ENCODE results near the gene C9orf50.

Gene C9orf50

GRCh38 chr9:129611307-129611800 is 9.5 kb downstream of the C9orf50 start:
- Histone ChIP-seq H3K9me3 (ENCODE audit: control insufficient read depth, low read length) (no peaks in the 10 kb centered on the region), H3K4me2 (ENCODE audit: low read length) (peak overlapping the region; percentile 97), H3K27ac (no peak overlapping the region), H3K79me2 (no peaks in the 10 kb centered on the region), H2AFZ (peak overlapping the region; percentile 76), H3K4me3 (ENCODE audit: low read depth, low read length) (peak overlapping the region; percentile 57), H3K36me3 (ENCODE audit: control insufficient read depth, insufficient read depth, low read length) (no peaks in the 10 kb centered on the region), H3K4me1 (peaks cover 6% of the 10 kb centered on the region), H3K27me3 (ENCODE audit: control insufficient read depth, insufficient read depth, low read length) (no peaks in the 10 kb centered on the region), H3K9ac (no peak overlapping the region)
- peak; percentile 26 for TF ChIP-seq CTCF (IDR thresholded peaks at IDR 0.05)

GRCh38 chr9:129610473-129611306 is 10.2 kb downstream of the C9orf50 start:
- Histone ChIP-seq H3K4me1 (peaks cover 6% of the 10 kb centered on the region), H3K4me3 (ENCODE audit: low read depth, low read length) (peak overlapping the region; percentile 77)
- peak; percentile 78 for TF ChIP-seq CTCF (IDR thresholded peaks at IDR 0.05)

GRCh38 chr9:129610213-129610472 is 10.8 kb downstream of the C9orf50 start:
- Histone ChIP-seq H3K79me2 (no peaks in the 10 kb centered on the region), H3K4me3 (ENCODE audit: low read depth, low read length) (peak overlapping the region; percentile 77), H2AFZ (peak overlapping the region; percentile 76)

More at GRCh38 chr9:129610473-129611306, 10.2 kb downstream of the C9orf50 start:
- Histone ChIP-seq H3K27ac (no peak overlapping the region), H2AFZ (peak overlapping the region; percentile 76), H3K79me2 (no peaks in the 10 kb centered on the region), H3K36me3 (ENCODE audit: control insufficient read depth, insufficient read depth, low read length) (no peaks in the 10 kb centered on the region), H3K9ac (no peak overlapping the region), H3K4me2 (ENCODE audit: low read length) (peak overlapping the region; percentile 97), H3K27me3 (ENCODE audit: control insufficient read depth, insufficient read depth, low read length) (no peaks in the 10 kb centered on the region), H3K9me3 (ENCODE audit: control insufficient read depth, low read length) (no peaks in the 10 kb centered on the region)

GRCh38 chr9:129609486-129610212 is 11.3 kb downstream of the C9orf50 start:
- H3K4me2 ChIP-seq (ENCODE audit: low read length), result peak overlapping the region; percentile 65
- H3K27ac ChIP-seq, result peak overlapping the region; percentile 60
- H3K79me2 ChIP-seq, result no peaks in the 10 kb centered on the region
- no peaks in the 10 kb centered on the region for H3K36me3 ChIP-seq (ENCODE audit: control insufficient read depth, insufficient read depth, low read length)
- H3K4me1 ChIP-seq, result peaks cover 6% of the 10 kb centered on the region
- no peak overlapping the region for H3K9ac ChIP-seq
- no peaks in the 10 kb centered on the region for H3K27me3 ChIP-seq (ENCODE audit: control insufficient read depth, insufficient read depth, low read length)
- H2AFZ ChIP-seq, result peak overlapping the region; percentile 71
- no peak overlapping the region for H3K4me3 ChIP-seq (ENCODE audit: low read depth, low read length)
- H3K9me3 ChIP-seq (ENCODE audit: control insufficient read depth, low read length), result no peaks in the 10 kb centered on the region
- TF ChIP-seq CTCF (IDR thresholded peaks at IDR 0.05), result no peak

More at GRCh38 chr9:129610213-129610472, 10.8 kb downstream of the C9orf50 start:
- H3K27me3 ChIP-seq (ENCODE audit: control insufficient read depth, insufficient read depth, low read length), result no peaks in the 10 kb centered on the region
- H3K9ac ChIP-seq, result no peak overlapping the region
- peaks cover 6% of the 10 kb centered on the region for H3K4me1 ChIP-seq
- H3K9me3 ChIP-seq (ENCODE audit: control insufficient read depth, low read length), result no peaks in the 10 kb centered on the region
- H3K36me3 ChIP-seq (ENCODE audit: control insufficient read depth, insufficient read depth, low read length), result no peaks in the 10 kb centered on the region
- H3K4me2 ChIP-seq (ENCODE audit: low read length), result peak overlapping the region; percentile 97
- TF ChIP-seq CTCF (IDR thresholded peaks at IDR 0.05), result no peak
- H3K27ac ChIP-seq, result no peak overlapping the region

Data from parathyroid adenoma (tissue), 2 donors.